HG02763 (cell line): ENCODE data around the gene SEPHS1.
"Not testable (repeated sequence)": the region's sequence is repeated elsewhere in the genome, so short reads cannot be mapped to it uniquely, and the experiment has no call there.

Source experiments
- ATAC-seq: cut with Tn5 transposase; IDR thresholded peaks from one replicate; pipeline ENCODE4 v1.9.1; 2021; ENCODE audit warnings: mild to moderate bottlenecking, moderate library complexity; ENCODE audit not compliant: unreplicated experiment

SEPHS1 gene

GRCh38 chr10:13348216-13349017 is at the start of gene SEPHS1:
SEPHS1 (minus strand) TSS chr10:13348293; CDS start chr10:13344950, 3,343 bp downstream.
- ATAC-seq: peak; percentile 59

- no peak for ATAC-seq
These were observed 49.0 kb upstream of the SEPHS1 start for GRCh38 chr10:13397052-13397451.

- ATAC-seq: no peak
These were observed 48.3 kb upstream of the SEPHS1 start for GRCh38 chr10:13396369-13396768.

- no peak for ATAC-seq
These were observed 47.4 kb upstream of the SEPHS1 start for GRCh38 chr10:13395540-13395939.

GRCh38 chr10:13393640-13394039 is 45.5 kb upstream of the SEPHS1 start:
- no peak for ATAC-seq

- no peak for ATAC-seq
These were observed 44.6 kb upstream of the SEPHS1 start for GRCh38 chr10:13392701-13393100.

GRCh38 chr10:13390604-13391522 is 42.8 kb upstream of the SEPHS1 start:
- ATAC-seq: no peak

- no peak for ATAC-seq
These were observed 40.6 kb upstream of the SEPHS1 start for GRCh38 chr10:13388478-13389230.

- ATAC-seq: no peak
These were observed 37.9 kb upstream of the SEPHS1 start for GRCh38 chr10:13386021-13386420.

- ATAC-seq: no peak
These were observed 35.3 kb upstream of the SEPHS1 start for GRCh38 chr10:13383399-13383761.

GRCh38 chr10:13382703-13383398 is 34.8 kb upstream of the SEPHS1 start:
- no peak for ATAC-seq

- not testable (repeated sequence) for ATAC-seq
These were observed 31.0 kb upstream of the SEPHS1 start for GRCh38 chr10:13379061-13379460.

- no peak for ATAC-seq
These were observed 28.7 kb upstream of the SEPHS1 start for GRCh38 chr10:13376746-13377145.

- ATAC-seq: no peak
These were observed 28.2 kb upstream of the SEPHS1 start for GRCh38 chr10:13376297-13376696.

GRCh38 chr10:13375791-13376190 is 27.7 kb upstream of the SEPHS1 start:
- no peak for ATAC-seq

- no peak for ATAC-seq
These were observed 25.6 kb upstream of the SEPHS1 start for GRCh38 chr10:13373644-13374043.

- no peak for ATAC-seq
These were observed 24.4 kb upstream of the SEPHS1 start for GRCh38 chr10:13372524-13372923.

GRCh38 chr10:13371897-13372470 is 23.9 kb upstream of the SEPHS1 start:
- ATAC-seq: peak; percentile 74

- no peak for ATAC-seq
These were observed 18.8 kb upstream of the SEPHS1 start for GRCh38 chr10:13366891-13367290.

GRCh38 chr10:13365831-13366230 is 17.7 kb upstream of the SEPHS1 start:
- no peak for ATAC-seq
